HL-60/S4 treated with phorbol 12-myristate 13-acetate at 8.2 ng/mL for 4 days and 3 days (cell line): ENCODE results near the gene PHACTR3.

ENCODE experiments used
- in situ Hi-C: fragments of 300-500 bp; cut with MboI; formaldehyde crosslinking; loops from 2 replicates; pipeline ENCODE4 v1.15.0; 2022; ENCODE audit warnings: low sequenced_read_pairs

The PHACTR3 gene

GRCh38 chr20:59823030-59823423 is 218.7 kb downstream of the PHACTR3 start:
- in situ Hi-C loops = no loop called here

- in situ Hi-C loops = no loop called here
Measured at GRCh38 chr20:59823491-59824259, 219.3 kb downstream of the PHACTR3 start.

GRCh38 chr20:59824711-59825562 is 220.6 kb downstream of the PHACTR3 start:
- in situ Hi-C loops = no loop called here

GRCh38 chr20:59825563-59825920 is 221.2 kb downstream of the PHACTR3 start:
- in situ Hi-C loops = no loop called here

GRCh38 chr20:59825944-59826759 is 221.8 kb downstream of the PHACTR3 start:
- in situ Hi-C loops = no loop called here

GRCh38 chr20:59827138-59828056 is 223.1 kb downstream of the PHACTR3 start:
- in situ Hi-C loops = no loop called here

GRCh38 chr20:59828125-59829053 is 224.0 kb downstream of the PHACTR3 start:
- in situ Hi-C loops = no loop called here

- in situ Hi-C loops = no loop called here
Measured at GRCh38 chr20:59829054-59829785, 224.9 kb downstream of the PHACTR3 start.

- in situ Hi-C loops = no loop called here
Measured at GRCh38 chr20:59829786-59830664, 225.7 kb downstream of the PHACTR3 start.

- in situ Hi-C loops = no loop called here
Measured at GRCh38 chr20:59830665-59831023, 226.3 kb downstream of the PHACTR3 start.

- in situ Hi-C loops = no loop called here
Measured at GRCh38 chr20:59831024-59831915, 226.9 kb downstream of the PHACTR3 start.

GRCh38 chr20:59831916-59832270 is 227.6 kb downstream of the PHACTR3 start:
- in situ Hi-C loops = no loop called here

- in situ Hi-C loops = no loop called here
Measured at GRCh38 chr20:59832406-59833363, 228.3 kb downstream of the PHACTR3 start.

GRCh38 chr20:59835057-59835447 is 230.7 kb downstream of the PHACTR3 start:
- in situ Hi-C loops = no loop called here
